Measurements from ENCODE around the gene NRXN3.

NRXN3 gene

DNA sequence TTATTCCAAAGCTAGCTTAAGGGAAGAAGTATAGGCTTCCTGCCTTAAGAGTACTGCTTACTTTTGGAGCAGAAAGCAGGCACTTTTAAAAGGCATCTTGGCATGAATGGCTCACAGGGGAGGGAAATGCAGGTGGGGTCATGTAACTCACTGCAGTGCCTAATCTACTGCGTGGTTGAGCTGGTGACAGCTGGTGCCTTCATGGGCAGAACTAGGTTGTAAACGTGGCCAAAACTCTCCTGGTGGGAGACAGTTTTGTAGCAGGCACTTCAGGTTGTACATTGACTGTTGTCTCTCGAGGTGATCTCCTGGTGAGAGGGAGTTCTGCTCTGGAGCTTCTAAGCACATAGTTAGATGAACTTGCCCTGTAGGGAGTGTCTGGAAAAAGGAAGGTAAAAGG lies 1078.6 kb downstream of the NRXN3 start:
- H3K36me3 ChIP-seq (ENCODE audit: control insufficient read depth, insufficient read depth, low read length) = no peaks in the 10 kb centered on the region
- H3K27me3 ChIP-seq (ENCODE audit: control insufficient read depth, insufficient read depth, low read length, poor library complexity, severe bottlenecking) = no peaks in the 10 kb centered on the region
- H3K27ac ChIP-seq (ENCODE audit: insufficient read depth, low read depth, low read length, poor library complexity, severe bottlenecking) = no peak overlapping the region
- 60 to 73% methylated on average over 3 of the region's 3 CpGs for WGBS, 2 experiments
- no peaks in the 10 kb centered on the region for H3K4me1 ChIP-seq (ENCODE audit: control insufficient read depth, insufficient read depth, low read length)
- no peaks in the 10 kb centered on the region for H3K9me3 ChIP-seq (ENCODE audit: control insufficient read depth, low read length)
- no peak overlapping the region for H3K4me3 ChIP-seq (ENCODE audit: insufficient read depth, low read depth, low read length)

DNA sequence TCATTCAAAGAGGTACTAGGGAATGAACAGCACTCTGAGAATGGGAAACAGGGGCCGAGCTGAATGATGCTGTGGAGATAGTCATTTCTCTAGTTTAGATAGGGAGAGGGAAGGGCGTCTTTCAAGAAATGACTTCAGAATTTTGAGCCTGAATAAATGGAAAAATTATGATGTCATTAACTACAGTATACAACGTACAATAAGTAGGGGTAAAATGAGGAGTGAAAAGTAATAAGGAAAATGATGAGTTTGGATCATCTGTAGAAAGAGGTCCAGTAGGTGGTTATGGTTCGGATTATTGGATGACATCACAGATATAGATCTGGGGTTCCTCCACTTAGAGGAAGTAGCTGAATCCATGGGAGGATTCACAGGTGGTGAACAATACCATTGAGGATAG lies 1081.1 kb downstream of the NRXN3 start:
- Histone ChIP-seq H3K9me3 (ENCODE audit: control insufficient read depth, low read length) (no peaks in the 10 kb centered on the region), H3K27ac (ENCODE audit: insufficient read depth, low read depth, low read length, poor library complexity, severe bottlenecking) (no peak overlapping the region), H3K4me1 (ENCODE audit: control insufficient read depth, insufficient read depth, low read length) (no peaks in the 10 kb centered on the region), H3K27me3 (ENCODE audit: control insufficient read depth, insufficient read depth, low read length, poor library complexity, severe bottlenecking) (no peaks in the 10 kb centered on the region), H3K36me3 (ENCODE audit: control insufficient read depth, insufficient read depth, low read length) (no peaks in the 10 kb centered on the region), H3K4me3 (ENCODE audit: insufficient read depth, low read depth, low read length) (no peak overlapping the region)
- 95 to 97% methylated on average over 4 of the region's 4 CpGs for WGBS, 2 experiments

- Histone ChIP-seq H3K27me3 (ENCODE audit: control insufficient read depth, insufficient read depth, low read length, poor library complexity, severe bottlenecking) (no peaks in the 10 kb centered on the region), H3K36me3 (ENCODE audit: control insufficient read depth, insufficient read depth, low read length) (no peaks in the 10 kb centered on the region), H3K9me3 (ENCODE audit: control insufficient read depth, low read length) (no peaks in the 10 kb centered on the region), H3K27ac (ENCODE audit: insufficient read depth, low read depth, low read length, poor library complexity, severe bottlenecking) (no peak overlapping the region), H3K4me1 (ENCODE audit: control insufficient read depth, insufficient read depth, low read length) (no peaks in the 10 kb centered on the region), H3K4me3 (ENCODE audit: insufficient read depth, low read depth, low read length) (no peak overlapping the region)
- 92 to 100% methylated on average over 2 to 3 of the region's 3 CpGs for WGBS, 2 experiments
Measured at GRCh38 chr14:79253576-79253975, 1083.4 kb downstream of the NRXN3 start.

DNA sequence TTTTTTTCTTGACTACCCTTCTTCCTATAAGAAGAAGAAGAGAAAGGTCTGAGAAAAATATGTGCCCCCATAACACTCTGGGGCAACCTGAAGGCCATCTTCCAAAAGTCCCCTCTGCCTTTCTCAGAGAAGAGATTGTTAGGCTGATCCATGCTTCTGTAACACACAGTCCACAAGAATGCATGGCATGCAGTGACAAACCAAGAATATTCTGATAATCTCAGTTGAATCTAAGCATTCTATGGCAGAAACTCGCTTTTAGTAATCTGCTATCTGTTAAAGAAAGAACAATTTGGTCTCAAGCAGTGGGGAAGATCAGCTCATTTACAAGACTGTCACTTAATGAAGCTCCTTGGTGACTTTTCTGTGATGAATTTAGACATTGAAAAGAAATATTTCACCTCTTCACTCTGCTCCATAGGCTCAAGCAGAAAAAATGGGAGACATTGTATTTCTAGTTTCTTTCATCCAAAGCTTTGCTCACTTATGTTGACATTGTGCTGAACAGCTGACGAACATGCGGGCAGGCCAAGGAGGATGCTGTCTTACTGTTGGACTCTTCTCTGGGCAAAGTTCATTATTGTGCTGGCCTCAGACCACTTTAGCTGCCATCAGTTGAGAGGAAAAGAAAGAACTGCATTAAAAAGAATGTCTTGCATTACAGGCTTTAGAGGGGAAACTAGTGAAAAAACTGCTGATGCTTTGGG lies 1084.0 kb downstream of the NRXN3 start:
- no peak overlapping the region for H3K4me3 ChIP-seq (ENCODE audit: insufficient read depth, low read depth, low read length)
- H3K36me3 ChIP-seq (ENCODE audit: control insufficient read depth, insufficient read depth, low read length) = no peaks in the 10 kb centered on the region
- no peaks in the 10 kb centered on the region for H3K4me1 ChIP-seq (ENCODE audit: control insufficient read depth, insufficient read depth, low read length)
- WGBS, 2 experiments = 97% methylated on average over 3 of the region's 3 CpGs
- H3K9me3 ChIP-seq (ENCODE audit: control insufficient read depth, low read length) = no peaks in the 10 kb centered on the region
- H3K27ac ChIP-seq (ENCODE audit: insufficient read depth, low read depth, low read length, poor library complexity, severe bottlenecking) = no peak overlapping the region
- H3K27me3 ChIP-seq (ENCODE audit: control insufficient read depth, insufficient read depth, low read length, poor library complexity, severe bottlenecking) = no peaks in the 10 kb centered on the region

GRCh38 chr14:79256380-79256779 lies 1086.2 kb downstream of the NRXN3 start:
- H3K27me3 ChIP-seq (ENCODE audit: control insufficient read depth, insufficient read depth, low read length, poor library complexity, severe bottlenecking) = no peaks in the 10 kb centered on the region
- H3K4me3 ChIP-seq (ENCODE audit: insufficient read depth, low read depth, low read length) = no peak overlapping the region
- no peaks in the 10 kb centered on the region for H3K36me3 ChIP-seq (ENCODE audit: control insufficient read depth, insufficient read depth, low read length)
- H3K4me1 ChIP-seq (ENCODE audit: control insufficient read depth, insufficient read depth, low read length) = no peaks in the 10 kb centered on the region
- WGBS, 2 experiments = 72 to 79% methylated on average over 2 of the region's 2 CpGs
- no peaks in the 10 kb centered on the region for H3K9me3 ChIP-seq (ENCODE audit: control insufficient read depth, low read length)
- H3K27ac ChIP-seq (ENCODE audit: insufficient read depth, low read depth, low read length, poor library complexity, severe bottlenecking) = no peak overlapping the region

GRCh38 chr14:79260406-79260805 lies 1090.2 kb downstream of the NRXN3 start:
- H3K36me3 ChIP-seq (ENCODE audit: control insufficient read depth, insufficient read depth, low read length) = no peaks in the 10 kb centered on the region
- H3K27ac ChIP-seq (ENCODE audit: insufficient read depth, low read depth, low read length, poor library complexity, severe bottlenecking) = no peak overlapping the region
- H3K4me1 ChIP-seq (ENCODE audit: control insufficient read depth, insufficient read depth, low read length) = no peaks in the 10 kb centered on the region
- no peak overlapping the region for H3K4me3 ChIP-seq (ENCODE audit: insufficient read depth, low read depth, low read length)
- 90 to 98% methylated on average over 3 of the region's 3 CpGs for WGBS, 2 experiments
- no peaks in the 10 kb centered on the region for H3K27me3 ChIP-seq (ENCODE audit: control insufficient read depth, insufficient read depth, low read length, poor library complexity, severe bottlenecking)
- H3K9me3 ChIP-seq (ENCODE audit: control insufficient read depth, low read length) = no peaks in the 10 kb centered on the region

GRCh38 chr14:79265366-79265946 lies 1095.3 kb downstream of the NRXN3 start:
- 90 to 94% methylated on average over 3 to 4 of the region's 4 CpGs for WGBS, 2 experiments
- Histone ChIP-seq H3K36me3 (ENCODE audit: control insufficient read depth, insufficient read depth, low read length) (no peaks in the 10 kb centered on the region), H3K4me1 (ENCODE audit: control insufficient read depth, insufficient read depth, low read length) (no peaks in the 10 kb centered on the region), H3K27me3 (ENCODE audit: control insufficient read depth, insufficient read depth, low read length, poor library complexity, severe bottlenecking) (no peaks in the 10 kb centered on the region), H3K4me3 (ENCODE audit: insufficient read depth, low read depth, low read length) (no peak overlapping the region), H3K27ac (ENCODE audit: insufficient read depth, low read depth, low read length, poor library complexity, severe bottlenecking) (no peak overlapping the region), H3K9me3 (ENCODE audit: control insufficient read depth, low read length) (no peaks in the 10 kb centered on the region)

DNA sequence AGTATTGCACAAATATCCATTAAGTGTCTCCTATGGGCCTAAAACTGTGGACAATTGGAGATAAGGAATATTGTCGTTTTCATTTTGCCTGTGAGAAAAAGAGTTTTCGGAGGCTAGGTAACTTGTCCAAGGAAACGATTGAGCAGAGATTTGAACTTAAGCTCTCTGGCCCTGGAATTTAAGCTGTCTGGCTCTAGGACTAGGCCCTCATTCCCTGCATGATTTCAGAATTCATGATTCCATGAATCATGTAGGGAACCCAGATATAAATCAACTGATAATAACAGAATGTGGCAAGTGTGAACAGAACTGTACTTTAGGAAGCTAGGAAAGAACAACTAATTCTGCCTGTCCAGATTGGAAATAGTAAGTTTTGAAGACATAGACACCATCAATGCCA lies 1100.2 kb downstream of the NRXN3 start:
- Histone ChIP-seq H3K27me3 (ENCODE audit: control insufficient read depth, insufficient read depth, low read length, poor library complexity, severe bottlenecking) (no peaks in the 10 kb centered on the region), H3K9me3 (ENCODE audit: control insufficient read depth, low read length) (no peaks in the 10 kb centered on the region), H3K36me3 (ENCODE audit: control insufficient read depth, insufficient read depth, low read length) (no peaks in the 10 kb centered on the region)

DNA sequence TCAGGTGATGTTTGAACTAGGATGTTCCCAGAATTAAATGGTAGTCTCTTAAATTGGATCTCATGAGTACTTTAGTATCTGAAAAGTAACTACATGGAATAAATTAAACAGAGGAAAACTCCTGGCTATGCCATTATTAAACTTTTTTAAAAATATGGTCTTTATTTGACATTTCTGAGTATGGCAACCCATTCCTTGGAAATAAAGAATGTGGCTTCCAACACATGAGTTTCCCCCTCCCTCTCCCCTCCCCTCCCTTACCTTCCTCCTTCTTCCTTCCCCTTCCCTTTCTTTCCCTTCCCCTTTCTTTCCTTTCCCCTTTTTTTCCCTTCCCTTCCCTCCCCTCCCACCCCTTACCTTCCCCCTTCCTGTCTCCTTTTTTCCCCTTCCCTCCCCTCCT lies 1100.9 kb downstream of the NRXN3 start:
- Histone ChIP-seq H3K4me3 (ENCODE audit: insufficient read depth, low read depth, low read length) (no peak overlapping the region), H3K36me3 (ENCODE audit: control insufficient read depth, insufficient read depth, low read length) (no peaks in the 10 kb centered on the region), H3K27ac (ENCODE audit: insufficient read depth, low read depth, low read length, poor library complexity, severe bottlenecking) (no peak overlapping the region), H3K27me3 (ENCODE audit: control insufficient read depth, insufficient read depth, low read length, poor library complexity, severe bottlenecking) (no peaks in the 10 kb centered on the region), H3K9me3 (ENCODE audit: control insufficient read depth, low read length) (no peaks in the 10 kb centered on the region), H3K4me1 (ENCODE audit: control insufficient read depth, insufficient read depth, low read length) (no peaks in the 10 kb centered on the region)

More for the DNA sequence above, 1100.2 kb downstream of the NRXN3 start:
- H3K27ac ChIP-seq (ENCODE audit: insufficient read depth, low read depth, low read length, poor library complexity, severe bottlenecking) = no peak overlapping the region
- 94 to 97% methylated on average over 3 of the region's 3 CpGs for WGBS, 2 experiments
- no peaks in the 10 kb centered on the region for H3K4me1 ChIP-seq (ENCODE audit: control insufficient read depth, insufficient read depth, low read length)
- no peak overlapping the region for H3K4me3 ChIP-seq (ENCODE audit: insufficient read depth, low read depth, low read length)

GRCh38 chr14:79274641-79275291 lies 1104.6 kb downstream of the NRXN3 start:
- Histone ChIP-seq H3K27me3 (ENCODE audit: control insufficient read depth, insufficient read depth, low read length, poor library complexity, severe bottlenecking) (peaks cover 30% of the 10 kb centered on the region), H3K36me3 (ENCODE audit: control insufficient read depth, insufficient read depth, low read length) (no peaks in the 10 kb centered on the region)
- 94% methylated on average over 2 of the region's 2 CpGs; no CpG with 5 or more reads in 1 of the 2 experiments for WGBS, 2 experiments

More at GRCh38 chr14:79274641-79275291, 1104.6 kb downstream of the NRXN3 start:
- Histone ChIP-seq H3K9me3 (ENCODE audit: control insufficient read depth, low read length) (no peaks in the 10 kb centered on the region), H3K4me1 (ENCODE audit: control insufficient read depth, insufficient read depth, low read length) (peaks cover 4% of the 10 kb centered on the region), H3K4me3 (ENCODE audit: insufficient read depth, low read depth, low read length) (no peak overlapping the region), H3K27ac (ENCODE audit: insufficient read depth, low read depth, low read length, poor library complexity, severe bottlenecking) (no peak overlapping the region)
